ENCODE data around the gene DUSP16. TPM values are rescaled to one million over a fixed set of nuclear protein-coding genes. Genes with fewer than 3 reads are reported as not detected.

Gene DUSP16
- total RNA-seq, 2 experiments from 2014 or later, result 45.7 to 47.2 TPM

DNA sequence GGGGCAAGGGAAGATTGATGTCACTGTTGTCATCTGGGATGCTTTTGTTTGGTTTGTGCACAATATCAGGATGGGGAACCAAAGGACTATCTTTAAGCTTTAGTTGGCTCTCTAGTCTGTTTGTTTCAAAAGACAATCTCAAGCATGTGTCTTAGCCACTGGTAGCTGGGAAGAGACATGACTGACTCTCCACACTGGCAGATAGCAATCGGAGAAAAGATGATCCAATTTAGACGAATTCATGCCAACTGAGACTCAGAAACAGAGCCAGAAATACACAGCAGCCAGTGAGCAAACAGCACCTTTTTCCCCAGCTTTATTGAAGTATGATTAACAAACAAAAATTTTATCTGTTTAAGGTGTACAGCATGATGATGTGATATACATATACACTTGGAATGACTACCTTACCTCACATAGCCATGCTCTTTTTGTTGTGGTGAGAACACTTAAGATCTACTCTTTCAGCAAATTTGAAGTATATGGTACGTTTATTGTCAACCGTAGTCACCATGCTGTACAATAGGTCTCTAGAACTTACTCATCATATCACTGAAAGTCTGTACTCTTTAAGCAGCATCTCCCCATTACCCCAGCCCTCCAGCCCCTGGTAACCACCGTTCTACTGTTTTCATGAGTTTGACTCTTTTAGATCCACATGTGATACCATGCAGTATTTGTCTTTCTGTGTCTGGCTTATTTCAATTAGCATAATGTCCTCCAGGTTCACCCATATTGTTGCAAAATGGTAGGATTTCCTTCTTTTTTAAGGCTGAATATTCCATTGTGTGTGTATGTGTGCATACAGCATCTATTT lies 50.6 kb downstream of the DUSP16 start:
- Mint-ChIP-seq H3K9me3 (no peaks in the 10 kb centered on the region), H3K27me3 (ENCODE audit: low read depth) (no peaks in the 10 kb centered on the region), H3K4me3 (no peak overlapping the region), H3K27ac (no peak overlapping the region), H3K36me3 (ENCODE audit: low read depth) (peaks cover 6% of the 10 kb centered on the region), H3K4me1 (ENCODE audit: low read depth) (peaks cover 26% of the 10 kb centered on the region)
- intact Hi-C loops (cut with micrococcal nuclease), result loop anchor here (1.0 kb wide), 1 partner anchor 49 kb away; no protein-coding TSS in a partner anchor
- CTCF ChIA-PET, result no interaction called here
- peak; percentile 63 for DNase-seq

DNA sequence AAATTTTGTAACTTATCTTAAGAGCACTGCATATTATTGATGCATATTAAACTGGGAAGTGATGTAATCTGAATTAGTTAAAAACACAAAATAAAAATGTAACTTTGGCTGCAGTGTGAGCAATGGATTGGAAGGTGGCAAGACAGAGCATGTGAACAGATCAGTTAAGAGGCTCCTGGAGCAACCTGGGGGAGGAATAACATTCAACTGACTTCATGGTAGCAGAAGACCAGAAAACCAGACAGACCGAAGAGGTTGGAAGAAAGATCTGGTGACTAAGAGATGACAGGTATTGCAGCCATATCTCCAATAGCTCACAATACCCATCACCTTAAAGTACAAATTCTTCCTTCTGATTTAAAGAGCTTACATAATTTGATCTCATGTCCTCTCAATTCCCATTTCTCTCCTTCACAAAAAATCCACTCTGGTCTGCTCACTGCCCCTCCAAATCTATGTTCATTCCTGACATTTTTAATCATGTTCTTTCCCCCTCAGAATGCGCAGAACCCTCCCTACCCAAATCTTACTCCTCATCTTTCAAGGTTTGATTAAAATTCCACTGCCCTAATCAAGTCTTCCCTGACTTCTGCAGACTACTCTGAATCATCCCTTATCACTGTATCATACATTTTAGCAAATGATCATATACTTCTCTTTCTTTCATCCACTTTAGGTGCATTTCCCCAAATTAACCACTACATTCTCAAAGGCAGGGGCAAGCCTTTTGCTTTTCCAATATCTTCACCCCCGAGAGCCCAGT lies 51.5 kb downstream of the DUSP16 start:
- no peak for DNase-seq
- no peaks in the 10 kb centered on the region for H3K9me3 Mint-ChIP-seq
- H3K4me3 Mint-ChIP-seq, result no peak overlapping the region
- H3K4me1 Mint-ChIP-seq (ENCODE audit: low read depth), result peaks cover 34% of the 10 kb centered on the region
- intact Hi-C loops (cut with micrococcal nuclease), result no loop called here
- CTCF ChIA-PET, result interaction anchor here (1.1 to 1.3 kb wide), 2 partner anchors 47 to 96 kb away, joined by 3 to 4 read pairs; no protein-coding TSS in a partner anchor
- no peaks in the 10 kb centered on the region for H3K27me3 Mint-ChIP-seq (ENCODE audit: low read depth)
- H3K27ac Mint-ChIP-seq, result no peak overlapping the region
- H3K36me3 Mint-ChIP-seq (ENCODE audit: low read depth), result peaks cover 6% of the 10 kb centered on the region

DNA sequence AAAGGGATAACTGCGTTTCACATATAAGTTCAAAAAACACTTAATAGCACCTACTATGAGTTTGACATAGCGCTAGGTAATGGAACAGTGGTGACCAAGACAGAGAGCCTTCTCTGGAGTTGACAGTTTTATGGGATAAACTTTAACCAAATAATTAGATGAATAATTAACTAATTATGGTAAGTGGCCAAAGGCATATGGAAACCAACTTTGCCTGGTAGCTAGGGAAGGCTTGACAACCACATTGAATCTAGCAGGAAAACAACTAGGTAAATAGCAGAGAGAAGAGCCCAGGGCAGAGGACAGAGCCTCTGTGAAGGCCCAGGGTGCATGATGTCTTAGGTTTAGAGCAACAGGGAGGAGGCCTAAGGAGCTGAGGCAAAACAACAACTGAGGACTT lies 52.1 kb downstream of the DUSP16 start:
- DNase-seq, result no peak
- Mint-ChIP-seq H3K36me3 (ENCODE audit: low read depth) (peaks cover 6% of the 10 kb centered on the region), H3K4me1 (ENCODE audit: low read depth) (peaks cover 39% of the 10 kb centered on the region), H3K4me3 (no peak overlapping the region), H3K9me3 (no peaks in the 10 kb centered on the region), H3K27ac (no peak overlapping the region), H3K27me3 (ENCODE audit: low read depth) (no peaks in the 10 kb centered on the region)
- CTCF ChIA-PET, result interaction anchor here (1.1 to 1.3 kb wide), 2 partner anchors 48 to 96 kb away, joined by 3 to 4 read pairs; no protein-coding TSS in a partner anchor
- intact Hi-C loops (cut with micrococcal nuclease), result no loop called here

DNA sequence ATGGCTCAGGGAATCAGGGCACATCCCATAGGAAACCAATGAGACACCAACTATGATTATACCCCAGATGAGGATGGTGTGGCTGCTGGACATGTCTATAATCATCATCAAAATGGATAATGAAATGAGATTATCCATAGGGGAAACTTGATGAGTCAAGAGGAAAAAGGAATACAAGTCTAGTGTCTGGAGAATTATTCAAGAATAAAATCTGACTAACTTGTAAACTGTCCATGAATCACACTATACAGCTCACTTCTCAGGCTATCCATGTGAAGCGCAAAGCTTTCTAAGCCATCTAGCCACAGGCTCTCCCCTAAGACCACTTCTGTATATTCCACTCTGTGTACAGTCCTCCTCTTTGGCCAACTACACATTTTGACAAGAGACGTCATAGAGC lies 52.5 kb downstream of the DUSP16 start:
- Mint-ChIP-seq H3K4me3 (no peak overlapping the region), H3K27me3 (ENCODE audit: low read depth) (no peaks in the 10 kb centered on the region), H3K36me3 (ENCODE audit: low read depth) (peaks cover 6% of the 10 kb centered on the region), H3K4me1 (ENCODE audit: low read depth) (peaks cover 43% of the 10 kb centered on the region), H3K9me3 (no peaks in the 10 kb centered on the region), H3K27ac (no peak overlapping the region)
- no peak for DNase-seq
- intact Hi-C loops (cut with micrococcal nuclease), result no loop called here
- CTCF ChIA-PET, result interaction anchor here (0.8 to 1.3 kb wide), 2 partner anchors 48 to 122 kb away, joined by 3 to 4 read pairs; no protein-coding TSS in a partner anchor

DNA sequence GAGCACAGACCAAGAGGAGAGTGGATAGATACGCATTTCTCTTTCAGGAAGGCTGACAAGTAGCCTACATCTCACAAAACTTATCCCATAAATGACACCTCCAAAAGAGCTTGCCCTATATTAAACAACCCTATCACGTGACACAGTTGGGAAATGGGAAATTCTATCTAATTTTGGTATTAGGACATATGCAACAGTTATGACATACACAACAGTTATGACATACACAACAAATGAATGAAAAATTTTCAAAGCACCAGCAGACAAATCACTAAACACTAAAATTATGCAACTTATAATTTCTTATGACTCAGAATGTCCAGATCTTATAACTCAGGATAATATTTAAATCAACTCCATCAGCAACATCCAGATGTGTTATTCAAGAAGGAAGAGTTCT lies 54.1 kb downstream of the DUSP16 start:
- no peak for DNase-seq
- H3K27me3 Mint-ChIP-seq (ENCODE audit: low read depth), result no peaks in the 10 kb centered on the region
- intact Hi-C loops (cut with micrococcal nuclease), result no loop called here
- H3K4me3 Mint-ChIP-seq, result no peak overlapping the region
- no peak overlapping the region for H3K27ac Mint-ChIP-seq
- peaks cover 56% of the 10 kb centered on the region for H3K4me1 Mint-ChIP-seq (ENCODE audit: low read depth)
- no peaks in the 10 kb centered on the region for H3K9me3 Mint-ChIP-seq
- CTCF ChIA-PET, result interaction anchor here (1.1 kb wide), 1 partner anchor 10 kb away, joined by 3 read pairs; no protein-coding TSS in a partner anchor
- H3K36me3 Mint-ChIP-seq (ENCODE audit: low read depth), result no peaks in the 10 kb centered on the region

DNA sequence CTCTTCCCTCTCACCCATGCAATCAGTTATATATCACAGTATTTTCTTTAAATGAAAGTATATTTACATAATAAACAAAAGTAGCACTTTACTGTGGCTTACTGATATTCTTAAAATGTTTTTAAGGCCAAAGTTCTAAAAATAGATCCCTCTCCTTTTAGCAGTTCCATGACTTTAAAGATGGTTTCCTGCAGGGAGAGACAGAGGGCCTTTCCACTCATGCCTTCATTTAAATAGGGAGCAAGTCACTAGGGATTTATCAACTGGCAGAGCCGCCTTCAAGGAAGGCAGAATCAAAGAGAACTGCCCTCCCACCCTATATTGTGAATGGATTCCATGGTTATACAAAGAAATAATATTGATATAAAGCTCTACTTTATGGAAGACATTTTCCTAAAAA lies 55.5 kb downstream of the DUSP16 start:
- no peaks in the 10 kb centered on the region for H3K9me3 Mint-ChIP-seq
- DNase-seq, result no peak
- peaks cover 3% of the 10 kb centered on the region for H3K36me3 Mint-ChIP-seq (ENCODE audit: low read depth)
- peaks cover 71% of the 10 kb centered on the region for H3K4me1 Mint-ChIP-seq (ENCODE audit: low read depth)
- no peaks in the 10 kb centered on the region for H3K27me3 Mint-ChIP-seq (ENCODE audit: low read depth)
- no peak overlapping the region for H3K4me3 Mint-ChIP-seq
- peak overlapping the region; percentile 93 for H3K27ac Mint-ChIP-seq
- intact Hi-C loops (cut with micrococcal nuclease), result loop anchor here (2.0 kb wide), 4 partner anchors 32 to 190 kb away; partner anchors contain the start of gene GPR19
- CTCF ChIA-PET, result interaction anchor here (0.7 kb wide), 1 partner anchor 30 kb away, joined by 3 read pairs; no protein-coding TSS in a partner anchor

DNA sequence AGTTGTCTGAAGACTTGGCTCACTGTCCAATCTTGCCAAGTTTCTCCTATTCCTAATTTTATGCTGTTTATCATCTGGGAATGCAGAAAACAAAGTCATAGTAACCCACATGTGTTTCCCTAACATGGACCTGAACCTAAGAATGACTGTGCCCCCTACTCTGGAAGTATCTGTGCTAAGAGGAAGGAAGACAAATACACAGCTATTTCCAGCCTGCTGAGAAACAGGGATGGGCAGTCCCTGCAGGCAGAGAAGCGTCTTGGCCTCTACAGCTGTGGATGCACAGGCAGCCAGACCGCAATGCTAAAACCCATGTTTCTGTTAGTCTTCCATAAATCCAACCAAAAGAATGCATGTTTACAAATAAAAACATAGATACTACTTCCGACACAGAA lies 56.2 kb downstream of the DUSP16 start:
- Mint-ChIP-seq H3K27me3 (ENCODE audit: low read depth) (no peaks in the 10 kb centered on the region), H3K27ac (peak overlapping the region; percentile 93), H3K36me3 (ENCODE audit: low read depth) (peaks cover 3% of the 10 kb centered on the region), H3K4me3 (no peak overlapping the region), H3K9me3 (no peaks in the 10 kb centered on the region), H3K4me1 (ENCODE audit: low read depth) (peaks cover 74% of the 10 kb centered on the region)
- intact Hi-C loops (cut with micrococcal nuclease), result loop anchor here (1.0 to 2.0 kb wide), 7 partner anchors 32 to 190 kb away; partner anchors contain the start of gene GPR19
- no peak for DNase-seq
- CTCF ChIA-PET, result interaction anchor here (0.7 to 1.7 kb wide), 4 partner anchors 30 to 129 kb away, joined by 3 to 7 read pairs (median 4); no protein-coding TSS in a partner anchor

DNA sequence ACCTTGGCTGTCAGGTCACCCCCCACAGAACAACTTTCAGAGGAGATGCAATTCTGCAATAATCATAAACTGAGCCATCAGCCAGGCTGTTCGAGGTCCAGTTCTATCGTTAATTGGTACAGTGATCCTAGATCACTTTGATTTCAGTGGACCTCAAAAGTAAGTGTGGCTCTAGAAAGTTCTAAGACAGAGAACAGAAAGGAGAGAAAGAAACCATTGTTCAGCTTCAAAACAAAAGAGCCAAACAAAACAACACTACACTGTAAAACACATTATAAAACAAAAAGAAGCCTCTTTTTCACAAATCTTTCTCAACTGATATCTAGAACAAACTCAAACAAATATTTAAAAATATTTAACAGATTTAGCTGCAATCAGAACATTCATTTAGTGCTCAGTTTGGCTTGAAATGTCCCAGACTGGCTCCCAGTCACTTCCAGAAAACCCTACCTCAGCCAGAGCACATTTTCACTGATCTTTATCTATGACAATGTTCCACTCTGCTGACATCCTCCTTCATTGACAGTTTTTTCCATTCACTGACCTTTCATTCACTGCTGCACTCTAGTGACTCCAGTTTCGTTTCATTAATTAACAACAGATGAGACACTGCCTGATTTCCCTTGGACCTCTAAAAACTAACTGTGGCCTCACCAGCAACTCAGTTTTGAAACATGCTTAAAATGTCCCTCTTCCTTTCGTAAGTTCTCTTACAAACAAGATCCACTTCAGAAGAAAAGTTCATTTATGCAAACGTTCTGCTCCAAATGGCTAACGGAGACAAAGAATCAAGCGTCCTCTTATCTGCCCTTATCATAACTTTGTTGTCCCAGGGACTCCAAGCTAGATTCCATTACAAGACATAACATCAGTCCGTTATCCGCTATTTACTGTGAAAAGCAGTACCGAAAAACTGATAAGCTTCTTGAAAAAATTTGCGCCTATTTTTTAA lies 56.8 kb downstream of the DUSP16 start:
- peaks cover 80% of the 10 kb centered on the region for H3K4me1 Mint-ChIP-seq (ENCODE audit: low read depth)
- CTCF ChIA-PET, result interaction anchor here (0.7 to 1.7 kb wide), 5 partner anchors 29 to 128 kb away, joined by 3 to 7 read pairs (median 4); no protein-coding TSS in a partner anchor
- intact Hi-C loops (cut with micrococcal nuclease), result loop anchor here (1.0 to 2.0 kb wide), 9 partner anchors 31 to 191 kb away; partner anchors contain the start of gene GPR19
- peak overlapping the region; percentile 93 for H3K27ac Mint-ChIP-seq
- H3K27me3 Mint-ChIP-seq (ENCODE audit: low read depth), result no peaks in the 10 kb centered on the region
- H3K36me3 Mint-ChIP-seq (ENCODE audit: low read depth), result peaks cover 3% of the 10 kb centered on the region
- no peaks in the 10 kb centered on the region for H3K9me3 Mint-ChIP-seq
- DNase-seq, result peak; percentile 61
- H3K4me3 Mint-ChIP-seq, result peak overlapping the region; percentile 25

DNA sequence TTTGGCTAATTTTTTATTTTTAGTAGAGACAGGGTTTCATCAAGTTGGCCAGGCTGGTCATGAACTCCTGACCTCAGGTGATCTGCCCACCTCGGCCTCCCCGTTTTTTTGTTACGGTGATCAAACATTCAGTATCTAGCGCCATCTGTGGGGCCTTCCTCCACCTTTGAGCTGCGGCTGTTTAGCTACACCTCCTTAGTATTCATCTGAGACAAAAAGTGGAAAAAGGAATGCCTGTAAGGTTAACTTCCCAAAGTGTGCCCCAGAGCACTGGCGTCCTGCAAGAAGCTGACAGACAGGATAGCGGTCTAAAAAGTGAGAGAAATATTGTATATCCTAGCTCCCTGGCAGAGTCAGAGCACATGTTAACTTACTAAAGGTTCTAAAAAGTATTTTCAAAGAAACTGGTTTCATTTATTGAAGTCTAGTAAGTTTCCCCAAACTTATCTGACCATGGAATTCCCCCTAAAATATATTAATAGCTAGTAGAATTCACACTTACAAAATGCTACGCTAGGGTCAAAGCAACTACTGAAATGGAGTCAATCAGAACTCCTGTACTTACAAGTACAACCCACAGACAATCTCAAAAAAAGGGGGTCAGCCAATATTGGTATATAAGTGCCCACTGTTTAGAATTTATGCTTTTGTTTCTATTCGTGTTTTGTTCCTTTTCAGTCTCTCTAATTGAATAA lies 59.1 kb downstream of the DUSP16 start:
- intact Hi-C loops (cut with micrococcal nuclease), result loop anchor here (1.0 to 2.0 kb wide), 3 partner anchors 21 to 127 kb away; no protein-coding TSS in a partner anchor

DNA sequence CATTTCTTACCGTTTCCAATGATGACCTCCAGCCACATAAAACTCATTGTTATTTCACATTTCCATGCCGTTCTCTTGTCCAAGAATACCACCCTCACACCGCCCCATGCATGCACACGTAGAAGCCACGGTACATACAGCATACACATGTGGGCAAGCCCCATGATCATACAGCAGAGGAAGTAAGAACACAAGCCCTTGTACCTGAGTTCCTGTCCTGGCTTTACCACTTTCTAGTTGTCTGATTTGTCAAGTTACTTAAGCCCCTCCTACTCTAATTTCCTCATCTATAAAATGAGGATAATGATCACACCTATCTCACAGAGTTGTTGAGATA lies 59.9 kb downstream of the DUSP16 start:
- intact Hi-C loops (cut with micrococcal nuclease), result loop anchor here (1.0 kb wide), 2 partner anchors 20 to 126 kb away; no protein-coding TSS in a partner anchor
- Mint-ChIP-seq H3K4me1 (ENCODE audit: low read depth) (peaks cover 60% of the 10 kb centered on the region), H3K27me3 (ENCODE audit: low read depth) (no peaks in the 10 kb centered on the region), H3K4me3 (no peak overlapping the region), H3K36me3 (ENCODE audit: low read depth) (peaks cover 7% of the 10 kb centered on the region), H3K27ac (peak overlapping the region; percentile 93), H3K9me3 (no peaks in the 10 kb centered on the region)
- CTCF ChIA-PET, result interaction anchor here (1.0 to 1.8 kb wide), 3 partner anchors 20 to 126 kb away, joined by 5 read pairs; no protein-coding TSS in a partner anchor
- no peak for DNase-seq

More for the DNA sequence above, 59.1 kb downstream of the DUSP16 start:
- CTCF ChIA-PET, result interaction anchor here (0.7 to 1.8 kb wide), 13 partner anchors 10 to 234 kb away, joined by 3 to 5 read pairs (median 4); partner anchors contain the start of gene DUSP16
- peak; percentile 41 for DNase-seq
- Mint-ChIP-seq H3K9me3 (no peaks in the 10 kb centered on the region), H3K27me3 (ENCODE audit: low read depth) (no peaks in the 10 kb centered on the region), H3K4me3 (no peak overlapping the region), H3K36me3 (ENCODE audit: low read depth) (peaks cover 7% of the 10 kb centered on the region), H3K4me1 (ENCODE audit: low read depth) (peaks cover 68% of the 10 kb centered on the region), H3K27ac (peak overlapping the region; percentile 93)
